GM19193 (cell line): Measurements from ENCODE around the gene IL1RAPL1.

Source experiments
- POLR2A ChIP-seq: IDR thresholded peaks from 4 replicates; pipeline ENCODE4 v1.6.1; 2011; ENCODE audit not compliant: insufficient read depth, insufficient read length; ENCODE audit errors: extremely low read depth

The IL1RAPL1 gene

GRCh38 chrX:28847423-28847822, 260.2 kb downstream of the IL1RAPL1 start:
- no peak for TF ChIP-seq POLR2A

GRCh38 chrX:28848707-28849106, 261.5 kb downstream of the IL1RAPL1 start:
- TF ChIP-seq POLR2A = no peak

- TF ChIP-seq POLR2A = no peak
Observed at GRCh38 chrX:28850955-28851354, 263.7 kb downstream of the IL1RAPL1 start.

GRCh38 chrX:28851871-28852270, 264.6 kb downstream of the IL1RAPL1 start:
- no peak for TF ChIP-seq POLR2A

GRCh38 chrX:28854637-28855036, 267.4 kb downstream of the IL1RAPL1 start:
- TF ChIP-seq POLR2A = no peak

- TF ChIP-seq POLR2A = no peak
Observed at GRCh38 chrX:28876408-28876807, 289.2 kb downstream of the IL1RAPL1 start.

- TF ChIP-seq POLR2A = no peak
Observed at GRCh38 chrX:28876901-28877300, 289.7 kb downstream of the IL1RAPL1 start.

- TF ChIP-seq POLR2A = no peak
Observed at GRCh38 chrX:28880136-28880535, 292.9 kb downstream of the IL1RAPL1 start.

- no peak for TF ChIP-seq POLR2A
Observed at GRCh38 chrX:28884823-28885222, 297.6 kb downstream of the IL1RAPL1 start.

- TF ChIP-seq POLR2A = no peak
Observed at GRCh38 chrX:28888416-28888815, 301.2 kb downstream of the IL1RAPL1 start.

- no peak for TF ChIP-seq POLR2A
Observed at GRCh38 chrX:28889591-28890090, 302.4 kb downstream of the IL1RAPL1 start.

GRCh38 chrX:28901637-28902036, 314.4 kb downstream of the IL1RAPL1 start:
- TF ChIP-seq POLR2A = no peak

GRCh38 chrX:28910487-28910886, 323.2 kb downstream of the IL1RAPL1 start:
- TF ChIP-seq POLR2A = no peak

GRCh38 chrX:28920153-28920943, 333.1 kb downstream of the IL1RAPL1 start:
- TF ChIP-seq POLR2A = no peak

- TF ChIP-seq POLR2A = no peak
Observed at GRCh38 chrX:28922106-28922505, 334.9 kb downstream of the IL1RAPL1 start.

- TF ChIP-seq POLR2A = no peak
Observed at GRCh38 chrX:28946846-28947245, 359.6 kb downstream of the IL1RAPL1 start.
